GM13976 (cell line): ENCODE measurements around the gene DYRK2.
"Not testable (repeated sequence)": the region's sequence is repeated elsewhere in the genome, so short reads cannot be mapped to it uniquely, and the experiment has no call there.

ENCODE experiments used
- DNase-seq: peaks from one replicate; pipeline ENCODE4 v3.0.0; 2012; ENCODE audit warnings: low spot score
- CTCF ChIP-seq: IDR thresholded peaks from 2 replicates; pipeline ENCODE4 v1.5.1; 2012; ENCODE audit warnings: borderline replicate concordance, mild to moderate bottlenecking; ENCODE audit not compliant: insufficient read depth; ENCODE audit errors: extremely low read depth, missing control alignments, control extremely low read depth
- in situ Hi-C: fragments of 300-500 bp; cut with MboI; formaldehyde crosslinking; loops from one replicate; pipeline ENCODE4 v1.12.0; 2022; ENCODE audit warnings: low sequenced_read_pairs, mixed read lengths, inconsistent platforms; ENCODE audit not compliant: unreplicated experiment

Gene DYRK2

GRCh38 chr12:67671892-67672291 is 23.3 kb downstream of the DYRK2 start:
- no peak for TF ChIP-seq CTCF
- in situ Hi-C loops = no loop called here

DNA sequence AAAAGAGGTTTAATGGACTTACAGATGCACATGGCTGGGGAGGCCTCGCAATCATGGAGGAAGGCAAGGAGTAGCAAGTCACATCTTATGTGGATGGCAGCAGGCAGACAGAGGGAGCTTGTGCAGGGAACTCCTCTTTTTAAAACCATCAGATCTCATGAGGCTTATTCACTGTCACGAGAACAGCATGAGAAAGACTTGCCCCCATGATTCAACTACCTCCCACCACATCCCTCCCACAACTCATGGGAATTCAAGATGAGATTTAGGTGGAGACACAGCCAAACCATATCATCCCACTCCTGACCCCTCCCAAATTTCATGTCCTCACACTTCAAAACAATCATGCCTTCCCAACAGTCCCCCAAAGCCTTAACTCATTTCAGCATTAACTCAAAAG is 24.0 kb downstream of the DYRK2 start:
- in situ Hi-C loops, DNase-seq: not testable (repeated sequence)

More at GRCh38 chr12:67671892-67672291, 23.3 kb downstream of the DYRK2 start:
- DNase-seq = no peak

- DNase-seq, in situ Hi-C loops: not testable (repeated sequence)
These were observed 25.0 kb downstream of the DYRK2 start for GRCh38 chr12:67673509-67673908.

DNA sequence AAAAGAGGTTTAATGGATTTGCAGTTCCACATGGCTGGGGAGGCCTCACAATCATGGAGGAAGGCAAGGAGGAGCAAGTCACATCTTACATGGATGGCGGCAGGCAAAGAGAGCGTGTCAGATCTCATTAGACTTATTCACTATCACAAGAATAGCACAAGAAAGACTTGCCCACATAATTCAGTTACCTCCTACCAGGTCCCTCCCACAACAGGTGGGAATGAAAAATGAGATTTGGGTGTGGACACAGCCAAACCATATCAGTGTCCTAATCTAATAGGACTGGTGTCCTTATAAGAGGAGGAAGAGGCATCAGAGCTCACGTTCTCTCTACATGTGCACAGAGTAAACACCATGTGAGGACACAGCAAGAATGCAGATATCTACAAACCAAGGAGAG is 25.9 kb downstream of the DYRK2 start:
- no peak for TF ChIP-seq CTCF
- in situ Hi-C loops = no loop called here
- DNase-seq = no peak

DNA sequence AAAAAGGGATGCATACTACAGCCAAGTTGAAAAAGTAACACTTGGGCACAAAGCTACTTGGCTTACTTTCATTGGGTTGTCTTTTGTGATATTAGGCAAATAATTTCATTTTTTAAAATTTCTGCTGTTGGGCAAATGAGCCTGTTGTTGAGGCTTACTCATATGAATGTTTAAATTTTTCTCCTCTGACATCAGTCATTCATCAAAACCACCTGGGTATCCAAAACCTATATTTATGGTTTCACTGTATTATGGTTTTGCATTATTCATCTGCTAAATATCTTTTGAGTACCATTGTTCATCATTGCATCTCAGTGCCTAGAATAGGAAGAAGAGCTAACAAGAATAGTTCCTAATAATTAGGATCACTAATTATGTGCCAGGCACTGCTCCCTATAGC is 28.1 kb downstream of the DYRK2 start:
- in situ Hi-C loops = no loop called here

DNA sequence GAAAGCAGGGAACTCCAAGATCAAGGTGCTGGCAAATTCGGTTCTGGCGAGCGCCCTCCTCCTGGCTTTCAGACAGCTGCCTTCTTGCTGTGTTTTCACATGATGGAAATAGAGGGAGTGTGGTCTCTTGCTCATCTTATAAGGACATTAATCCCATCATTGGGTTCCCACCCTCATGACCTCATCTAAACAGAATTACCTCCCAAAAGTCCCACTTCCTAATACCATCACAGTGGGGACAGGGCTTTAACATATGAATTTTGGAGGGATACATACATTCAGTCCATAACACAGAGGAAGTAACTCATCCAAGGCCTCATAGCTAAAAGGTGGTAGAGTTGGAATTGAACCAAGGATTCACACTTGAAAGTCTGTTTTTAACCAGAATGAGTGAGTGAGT is 28.6 kb downstream of the DYRK2 start:
- no peak for DNase-seq
- in situ Hi-C loops = no loop called here
- TF ChIP-seq CTCF = no peak

More for the DNA sequence above, 28.1 kb downstream of the DYRK2 start:
- no peak for TF ChIP-seq CTCF
- DNase-seq = no peak

GRCh38 chr12:67681105-67681778 is 32.7 kb downstream of the DYRK2 start:
- no peak for DNase-seq
- TF ChIP-seq CTCF = no peak
- in situ Hi-C loops = no loop called here
